Measurements from ENCODE around the gene SRP19.
"Not testable (repeated sequence)": the region's sequence is repeated elsewhere in the genome, so short reads cannot be mapped to it uniquely, and the experiment has no call there.

SRP19 gene

DNA sequence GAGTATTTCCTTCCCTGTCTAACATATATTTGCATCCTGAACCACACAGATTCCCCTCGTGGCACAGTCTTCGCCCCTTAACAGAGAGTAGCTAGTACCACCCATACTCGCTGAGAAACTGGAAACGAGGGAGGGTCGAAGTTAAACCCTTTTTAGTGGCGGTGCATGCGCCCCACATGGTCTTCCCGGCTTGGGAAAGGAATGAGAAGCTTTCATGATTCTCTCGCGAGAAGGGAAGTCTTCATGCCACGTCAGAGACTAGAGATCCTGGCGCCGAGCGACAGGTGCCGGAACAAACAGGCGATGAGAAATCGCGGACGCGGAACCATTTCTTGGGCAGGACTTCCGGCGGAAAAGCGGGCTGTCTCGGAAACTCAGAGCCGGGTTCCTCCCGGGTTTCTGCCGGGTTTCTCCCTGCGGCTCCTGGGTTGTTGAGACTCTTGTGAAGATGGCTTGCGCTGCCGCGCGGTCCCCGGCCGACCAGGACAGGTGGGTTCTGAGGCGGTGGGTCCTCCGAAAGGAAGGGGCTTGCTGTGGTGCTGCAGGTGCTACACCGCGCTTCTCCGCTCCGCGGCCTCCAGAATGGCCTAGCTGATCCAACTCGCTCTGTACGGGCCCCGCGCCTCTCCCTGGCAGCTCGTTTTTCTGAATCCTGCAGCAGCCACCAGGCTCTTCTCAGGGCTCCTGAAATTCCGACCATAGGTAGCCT is at the start of gene SRP19:
Gene SRP19, plus strand, starts transcription at position 359 of the 709 bp plus-strand sequence. Its CDS starts 90 bp downstream, at position 449.
- DNase-seq (ENCODE audit: low spot score), result peak; percentile 96

GRCh38 chr5:112812549-112812948 is 48.5 kb upstream of the SRP19 start:
- no peak for DNase-seq (ENCODE audit: low spot score)

DNA sequence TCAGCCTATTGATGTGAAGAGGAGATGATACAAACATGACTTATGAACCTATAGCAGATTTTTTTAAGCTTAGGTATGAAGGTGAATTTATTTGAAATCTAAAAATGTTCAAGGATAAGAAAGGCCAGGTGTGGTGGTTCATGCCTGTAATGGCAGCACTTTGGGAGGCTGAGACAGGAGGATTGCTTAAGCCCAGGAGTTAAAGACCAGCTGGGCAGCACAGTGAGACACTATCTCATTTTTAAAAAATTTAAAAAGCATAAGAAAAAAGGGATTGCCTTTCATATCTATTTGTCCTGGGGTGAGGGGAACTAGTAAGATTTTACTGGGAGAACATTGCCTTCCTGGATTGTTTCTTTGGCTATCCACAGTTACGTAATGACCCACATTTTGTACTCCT is 40.8 kb upstream of the SRP19 start:
- DNase-seq (ENCODE audit: low spot score), result no peak

DNA sequence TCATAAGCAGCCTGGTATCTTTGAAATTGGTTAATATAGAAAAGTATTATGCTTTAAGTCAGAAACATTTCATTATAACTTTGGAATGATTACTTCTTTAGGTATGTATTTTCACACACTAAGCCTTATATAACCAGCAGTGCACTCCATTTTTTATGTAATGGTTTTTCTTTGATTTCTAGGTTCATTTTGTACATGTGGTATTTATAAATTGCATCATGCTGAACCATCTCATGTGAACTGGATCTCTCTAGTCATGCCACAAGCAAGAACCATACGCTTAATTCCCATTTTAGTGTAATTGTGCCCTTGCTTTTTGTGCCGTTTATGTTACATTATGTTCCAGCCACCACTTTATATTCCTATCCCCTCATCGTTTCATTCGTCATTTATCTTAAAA is 38.6 kb upstream of the SRP19 start:
- DNase-seq (ENCODE audit: low spot score), result no peak

- DNase-seq (ENCODE audit: low spot score), result no peak
These were observed 37.9 kb upstream of the SRP19 start for GRCh38 chr5:112823181-112823580.

- DNase-seq (ENCODE audit: low spot score), result no peak
These were observed 37.4 kb upstream of the SRP19 start for GRCh38 chr5:112823656-112824055.

DNA sequence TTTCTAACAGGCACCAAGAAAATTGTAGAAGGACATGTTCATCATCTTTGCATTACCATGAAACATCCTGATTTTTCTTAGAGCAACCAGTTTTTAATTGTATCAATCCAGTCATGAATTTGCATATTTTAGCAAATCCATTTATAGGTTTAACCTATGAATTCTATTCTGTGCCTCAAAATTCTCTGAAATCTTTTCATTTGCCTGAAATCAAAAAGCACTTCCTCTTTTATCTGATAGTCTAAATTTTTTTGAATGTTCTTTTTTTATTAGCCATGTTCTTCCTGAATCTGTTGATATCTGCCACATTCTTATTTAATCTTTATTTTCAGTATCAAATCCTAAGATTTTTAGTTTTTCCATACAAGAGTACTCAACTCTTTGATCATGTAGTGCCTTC is 36.9 kb upstream of the SRP19 start:
- DNase-seq (ENCODE audit: low spot score), result no peak

GRCh38 chr5:112830378-112830777 is 30.7 kb upstream of the SRP19 start:
- no peak for DNase-seq (ENCODE audit: low spot score)

DNA sequence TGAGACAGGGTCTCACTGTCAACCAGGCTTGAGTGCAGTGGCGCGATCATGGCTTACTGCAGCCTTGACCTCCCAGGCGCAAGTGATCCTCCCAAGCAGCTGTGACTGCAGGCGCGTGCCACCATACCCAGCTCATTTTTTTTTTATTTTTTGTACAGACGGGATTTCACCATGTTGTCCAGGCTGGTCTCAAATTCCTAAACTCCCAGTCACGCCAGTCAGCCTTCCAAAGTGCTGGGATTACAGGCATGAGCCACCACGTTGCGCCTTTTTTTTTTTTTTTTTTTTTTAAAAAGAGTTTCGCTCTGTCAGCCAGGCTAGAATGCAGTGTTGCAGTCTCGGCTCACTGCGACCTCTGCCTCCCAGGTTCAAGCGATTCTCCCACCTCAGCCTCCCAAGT is 27.1 kb upstream of the SRP19 start:
- DNase-seq (ENCODE audit: low spot score), result no peak

- no peak for DNase-seq (ENCODE audit: low spot score)
These were observed 16.6 kb upstream of the SRP19 start for GRCh38 chr5:112844489-112844888.

- DNase-seq (ENCODE audit: low spot score), result no peak
These were observed 14.5 kb upstream of the SRP19 start for GRCh38 chr5:112846556-112846955.

DNA sequence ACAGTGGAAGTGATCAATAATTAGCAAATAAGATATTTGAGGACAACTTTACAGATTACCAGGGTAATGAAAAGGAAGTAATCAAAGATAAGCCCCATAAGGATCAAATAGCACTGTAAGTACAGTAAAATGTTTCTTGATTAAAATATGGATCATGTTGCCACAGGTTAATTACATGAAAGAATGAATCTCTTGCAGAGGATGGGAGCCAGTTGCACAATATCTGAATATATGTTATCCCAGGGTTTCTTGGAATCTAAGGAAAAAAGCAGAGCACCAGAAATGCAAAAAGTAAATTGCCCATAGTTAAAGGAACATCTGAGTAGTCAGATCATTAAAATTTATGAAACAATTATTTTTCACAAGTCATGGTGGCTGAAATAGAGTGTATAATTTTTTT is 13.8 kb upstream of the SRP19 start:
- DNase-seq (ENCODE audit: low spot score), result no peak

- peak; percentile 58 for DNase-seq (ENCODE audit: low spot score)
These were observed 12.8 kb upstream of the SRP19 start for GRCh38 chr5:112848116-112848811.

GRCh38 chr5:112849912-112850311 is 11.2 kb upstream of the SRP19 start:
- DNase-seq (ENCODE audit: low spot score), result no peak

- DNase-seq (ENCODE audit: low spot score), result no peak
These were observed 6.4 kb upstream of the SRP19 start for GRCh38 chr5:112854651-112855050.

DNA sequence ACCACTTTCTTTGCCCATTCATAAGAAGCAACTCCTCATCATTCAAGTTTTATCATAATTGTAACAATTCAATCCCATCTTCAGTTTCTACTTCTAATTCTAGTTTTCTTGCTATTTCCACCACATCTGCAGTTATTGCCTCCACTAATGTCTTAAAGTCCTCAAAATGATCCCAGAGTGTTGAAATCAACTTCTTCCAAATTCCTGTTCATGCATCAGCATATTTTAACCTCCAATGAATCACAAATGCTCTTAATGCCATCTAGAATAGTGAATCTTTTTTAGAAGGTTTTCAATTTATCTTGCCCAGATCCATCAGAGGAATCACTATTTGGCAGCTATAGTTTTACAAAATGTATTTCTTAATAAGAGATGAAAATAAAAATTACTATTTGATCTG is 3.2 kb upstream of the SRP19 start:
- DNase-seq (ENCODE audit: low spot score), result no peak

DNA sequence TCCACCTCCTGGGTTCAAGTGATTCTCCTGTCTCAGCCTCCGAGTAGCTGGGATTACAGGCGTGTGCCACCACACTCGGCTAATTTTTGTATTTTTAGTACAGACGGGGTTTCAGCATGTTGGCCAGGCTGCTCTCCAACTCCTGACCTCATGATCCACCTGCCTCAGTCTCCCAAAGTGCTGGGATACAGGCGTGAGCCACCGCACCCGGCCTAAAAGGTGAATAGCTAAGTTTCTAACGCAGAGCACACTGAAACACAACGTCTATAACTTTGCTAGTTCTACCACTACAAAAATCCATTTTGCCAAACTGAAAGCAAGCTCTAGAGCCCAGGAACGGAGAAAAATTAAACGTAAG is 537 bp upstream of the SRP19 start:
- not testable (repeated sequence) for DNase-seq (ENCODE audit: low spot score)

DNA sequence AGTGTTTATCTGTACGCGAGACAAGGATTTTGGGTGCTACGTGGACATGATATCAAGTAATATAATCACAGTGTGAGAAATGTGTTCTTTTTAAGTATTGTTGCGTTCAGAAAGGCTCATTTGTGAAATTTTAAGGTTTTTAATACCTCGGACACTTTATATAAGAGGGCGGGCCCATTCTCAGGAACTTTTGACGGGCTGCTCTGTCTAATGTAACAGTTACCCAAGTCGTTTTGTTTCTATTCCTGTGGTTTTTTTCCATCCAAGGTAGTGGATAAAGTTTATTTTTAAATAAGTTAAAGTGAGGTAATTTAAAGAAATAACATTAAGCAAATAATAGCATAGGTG is 525 bp downstream of the SRP19 start:
- DNase-seq (ENCODE audit: low spot score), result no peak

DNA sequence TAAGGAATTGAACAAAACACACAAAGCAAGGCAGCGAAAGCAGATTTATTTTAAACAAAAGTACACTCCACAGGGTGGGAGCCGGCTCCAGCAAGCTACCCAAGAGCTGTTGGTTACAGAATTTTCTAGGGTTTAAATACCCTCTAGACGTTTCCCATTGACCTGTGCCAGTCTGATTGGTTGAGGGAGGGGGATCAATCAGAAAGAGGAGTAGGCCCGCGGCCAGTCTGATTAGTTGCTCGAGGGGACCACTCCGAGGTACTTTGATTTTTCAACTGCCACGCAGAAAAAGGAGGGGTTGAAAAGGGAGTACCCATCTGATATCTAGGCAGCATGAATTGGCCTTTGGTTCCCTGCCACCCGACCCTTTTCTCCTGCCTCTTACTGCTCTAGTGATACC is 998 bp downstream of the SRP19 start:
- no peak for DNase-seq (ENCODE audit: low spot score)

- no peak for DNase-seq (ENCODE audit: low spot score)
These were observed 2.5 kb downstream of the SRP19 start for GRCh38 chr5:112863549-112863948.

DNA sequence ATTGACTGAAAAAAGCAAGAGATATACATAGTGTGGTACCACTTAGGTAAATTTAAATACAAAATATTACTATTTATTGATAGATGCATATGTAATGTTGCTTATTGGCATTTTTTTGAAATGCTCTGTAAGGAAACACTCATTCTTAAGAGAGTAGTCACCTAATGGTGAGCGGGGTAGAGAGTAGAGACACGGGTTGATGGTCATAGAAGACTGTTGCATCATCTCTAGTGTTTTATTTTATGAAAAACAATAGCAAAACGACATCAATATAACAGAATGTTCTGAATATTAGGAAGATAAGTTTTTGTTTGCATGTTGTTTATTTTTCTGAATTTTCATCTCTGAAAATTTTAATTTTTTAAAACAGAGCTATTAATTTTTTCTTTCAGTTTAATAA is 4.0 kb downstream of the SRP19 start:
- no peak for DNase-seq (ENCODE audit: low spot score)

DNA sequence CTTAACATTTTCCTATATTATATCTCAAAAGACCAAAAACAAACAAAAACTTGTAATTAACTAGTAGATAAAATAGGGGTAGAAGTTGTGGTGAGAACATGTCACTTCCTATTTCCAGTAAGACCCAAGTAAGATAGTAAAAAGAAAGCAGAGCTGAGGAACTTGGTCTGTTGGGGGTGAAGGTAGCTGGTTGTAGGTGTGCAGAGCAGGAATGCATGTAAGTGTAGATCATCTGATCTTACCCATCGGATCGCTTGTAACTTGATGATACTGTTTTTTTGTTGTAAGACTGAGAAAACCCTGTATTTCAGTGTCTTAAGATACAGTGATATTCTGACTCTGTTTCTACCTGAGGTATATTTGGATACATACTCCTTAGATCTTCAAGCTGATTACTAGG is 5.7 kb downstream of the SRP19 start:
- no peak for DNase-seq (ENCODE audit: low spot score)

GRCh38 chr5:112867411-112867810 is 6.3 kb downstream of the SRP19 start:
- no peak for DNase-seq (ENCODE audit: low spot score)

DNA sequence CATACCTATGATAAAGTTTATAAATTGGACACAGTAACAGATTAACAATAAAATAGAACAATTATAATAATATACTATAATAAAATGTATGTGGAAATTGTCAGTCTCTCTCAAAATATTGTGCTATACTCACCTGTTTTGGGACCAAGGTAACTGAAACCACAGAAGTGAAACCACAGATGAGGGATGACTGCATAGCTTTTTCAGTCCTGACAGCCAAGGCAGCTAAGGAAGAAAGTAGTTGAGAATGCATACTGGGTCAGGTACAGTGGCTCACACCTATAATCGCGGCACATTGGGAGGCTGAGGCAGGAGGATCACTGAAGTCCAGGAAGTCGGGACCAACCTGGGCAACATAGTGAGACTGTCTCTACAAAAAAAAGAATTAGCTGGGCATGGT is 8.9 kb downstream of the SRP19 start:
- DNase-seq (ENCODE audit: low spot score), result no peak

Measured in putamen (tissue), 1 donor.